ENCODE measurements around the gene MT3. TPM values are rescaled to one million over a fixed set of nuclear protein-coding genes. Genes with fewer than 3 reads are reported as not detected.

The MT3 gene
- total and polyA plus RNA-seq, 9 of the 15 experiments (the other 6 are each of a cell fraction or from before 2014, with no cell fraction given) = not detected

DNA sequence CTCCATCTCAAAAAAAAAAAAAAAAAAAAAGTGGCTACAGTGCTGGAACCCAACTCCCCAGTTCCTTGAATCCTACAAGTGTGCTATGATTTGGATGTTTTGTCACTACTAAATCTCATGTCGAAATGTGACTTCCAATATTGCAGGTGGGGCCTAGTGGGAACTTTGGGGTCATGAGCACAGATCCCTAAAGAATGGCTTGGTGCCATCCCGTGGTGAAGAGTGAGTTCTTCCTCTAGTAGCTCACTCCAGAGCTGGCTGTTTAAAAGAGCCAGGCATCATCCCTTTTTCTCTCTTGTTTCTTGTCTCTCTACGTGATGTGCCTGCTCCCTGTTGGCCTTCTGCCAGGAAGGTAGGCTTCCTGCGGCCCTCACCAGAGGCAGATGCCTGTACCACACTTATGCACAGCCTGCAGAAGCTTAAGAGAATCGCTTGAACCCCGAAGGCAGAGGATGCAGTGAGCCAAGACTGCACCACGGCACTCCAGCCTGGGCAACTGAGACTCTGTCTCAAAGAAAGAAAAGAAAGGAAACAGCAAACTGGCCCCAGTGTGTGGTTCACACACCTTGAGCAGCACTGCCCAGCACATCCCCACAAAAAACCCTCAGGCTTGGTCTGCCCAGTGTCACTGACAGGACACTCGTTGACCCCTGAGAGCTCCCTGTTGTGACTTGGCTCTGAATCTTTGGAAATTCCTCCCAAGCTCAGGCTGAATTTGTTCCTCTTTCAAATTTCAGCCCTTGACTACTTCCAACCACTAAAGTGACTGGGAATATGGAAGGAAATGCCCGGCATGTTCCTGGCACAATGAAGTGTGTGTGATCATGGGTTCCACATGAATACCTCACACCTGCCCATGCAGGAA lies 39.4 kb downstream of the MT3 start:
- no peaks in the 10 kb centered on the region for H3K9me3 ChIP-seq (replicated peaks; ENCODE audit: control insufficient read depth, insufficient read depth, low read depth, low read length)
- no TSS peak for BruUV-seq (replicated peaks)
- CTCF ChIA-PET (ENCODE audit: low intra/inter-chr PET ratio) = no interaction called here
- in situ Hi-C loops (cut with MboI) = no loop called here
- no peak for DNase-seq (ENCODE audit: extremely low read depth in 1 of 4, low spot score in 3 of 4)
- peaks cover 36 to 66% of the 10 kb centered on the region in 2 experiments; a peak in 4 of 5 replicates for H3K27me3 ChIP-seq (ENCODE audit: control insufficient read depth in 2 of 2, insufficient read depth in 2 of 2, low read length in 2 of 2)
- WGBS (ENCODE audit: insufficient coverage, low coverage, missing lambda C conversion rate) = 3% methylated on average over 9 of the region's 9 CpGs
- H3K4me2 ChIP-seq (ENCODE audit: insufficient read depth, low read length) = no peak overlapping the region
- no peak overlapping the region for H3K4me3 ChIP-seq
- no peak overlapping the region for H2AFZ ChIP-seq (ENCODE audit: low read depth, low read length)
- H3K9ac ChIP-seq (ENCODE audit: insufficient read depth in 1 of 2, low read depth in 2 of 2, low read length in 2 of 2) = no peak overlapping the region
- peak; percentile 29 for FAIRE-seq
- intact Hi-C loops (cut with micrococcal nuclease) = no loop called here
- H3K79me2 ChIP-seq (ENCODE audit: control insufficient read depth, insufficient read depth, low read length) = no peaks in the 10 kb centered on the region
- POLR2A ChIA-PET = interaction anchor here (0.6 kb wide), 1 partner anchor 27 kb away, joined by 3 read pairs; no protein-coding TSS in a partner anchor
- no peaks in the 10 kb centered on the region for H3K9me1 ChIP-seq (ENCODE audit: control insufficient read depth, insufficient read depth, low read length)
- 0 out of 2 replicates have a peak, but pooled peaks cover 3% of the 10 kb centered on the region for H4K20me1 ChIP-seq (replicated peaks; ENCODE audit: control insufficient read depth, insufficient read depth, low read length)
- H3K27ac ChIP-seq (ENCODE audit: extremely low read depth, low read depth, low read length) = no peak overlapping the region
- ATAC-seq = peak; percentile 36; the same call in 1 of the 3 replicates
- peaks cover 0 to 14% of the 10 kb centered on the region in 2 experiments; a peak in 2 of 5 replicates for H3K4me1 ChIP-seq (replicated peaks in 1 of 2; ENCODE audit: control insufficient read depth in 2 of 2, insufficient read depth in 2 of 2, low read length in 2 of 2)
- peak in 1 of 2 experiments; percentile 10; a peak in 2 of 4 replicates for TF ChIP-seq RAD21 (CRISPR knock-in tag; conservative IDR thresholded peaks at IDR 0.05 in 1 of 2, IDR thresholded peaks at IDR 0.05 in 1 of 2)
- TF ChIP-seq, protein P1, sequence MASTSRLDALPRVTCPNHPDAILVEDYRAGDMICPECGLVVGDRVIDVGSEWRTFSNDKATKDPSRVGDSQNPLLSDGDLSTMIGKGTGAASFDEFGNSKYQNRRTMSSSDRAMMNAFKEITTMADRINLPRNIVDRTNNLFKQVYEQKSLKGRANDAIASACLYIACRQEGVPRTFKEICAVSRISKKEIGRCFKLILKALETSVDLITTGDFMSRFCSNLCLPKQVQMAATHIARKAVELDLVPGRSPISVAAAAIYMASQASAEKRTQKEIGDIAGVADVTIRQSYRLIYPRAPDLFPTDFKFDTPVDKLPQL (IDR thresholded peaks at IDR 0.05; ENCODE audit: extremely low read depth, insufficient read length) = no peak
- peak; percentile 64 for TF ChIP-seq NFIC (IDR thresholded peaks at IDR 0.05)
- H3K36me3 ChIP-seq (ENCODE audit: control insufficient read depth, insufficient read depth, low read length) = no peaks in the 10 kb centered on the region
